AML-193 (cell line): Measurements from ENCODE around the gene SLC9A5.

Experiments used
- DNase-seq, 2 experiments: peaks; one replicate each; lab custom pipeline; 2025; lab: John Stamatoyannopoulos, UW

Gene SLC9A5

GRCh38 chr16:67312719-67313118, 63.9 kb downstream of the SLC9A5 start:
- no peak for DNase-seq

- DNase-seq: no peak
Observed at GRCh38 chr16:67317853-67318252, 69.1 kb downstream of the SLC9A5 start.
